ENCODE results near the gene ZBTB42.

Gene ZBTB42

GRCh38 chr14:104784218-104784568 is 16.7 kb upstream of the ZBTB42 start:
- DNase-seq = no peak
- no peak overlapping the region for H3K4me2 ChIP-seq (ENCODE audit: low read length, poor library complexity, severe bottlenecking)
- no peak overlapping the region for H2BK5ac ChIP-seq (ENCODE audit: low read depth, low read length, poor library complexity, severe bottlenecking)
- no peak overlapping the region for H3K23ac ChIP-seq (ENCODE audit: low read length in 2 of 2)
- H3K27ac ChIP-seq (ENCODE audit: low read length, poor library complexity, severe bottlenecking) = no peak overlapping the region
- 95% methylated on average over 7 of the region's 9 CpGs for WGBS
- H3K27me3 ChIP-seq (ENCODE audit: control insufficient read depth in 1 of 2, insufficient read depth in 1 of 2, low read length in 2 of 2) = no peaks in the 10 kb centered on the region
- no peak overlapping the region for H2BK15ac ChIP-seq (ENCODE audit: low read depth, poor library complexity, severe bottlenecking)
- no peak overlapping the region for H3K9ac ChIP-seq (ENCODE audit: low read length)
- no peak overlapping the region for H4K8ac ChIP-seq (ENCODE audit: low read length)
- H3K9me3 ChIP-seq (ENCODE audit: control insufficient read depth, low read length) = no peaks in the 10 kb centered on the region
- no peak overlapping the region for H2AK5ac ChIP-seq (ENCODE audit: low read length, severe bottlenecking)
- H3K14ac ChIP-seq (ENCODE audit: low read length in 2 of 2) = no peak overlapping the region
- peaks cover 60% of the 10 kb centered on the region for H3K79me1 ChIP-seq (replicated peaks; ENCODE audit: low read length, poor library complexity, severe bottlenecking)
- H2AFZ ChIP-seq (ENCODE audit: low read depth, low read length) = no peak overlapping the region
- peaks cover 11 to 100% of the 10 kb centered on the region in 2 experiments for H3K36me3 ChIP-seq (ENCODE audit: control insufficient read depth in 1 of 2, insufficient read depth in 2 of 2, low read depth in 1 of 2, low read length in 2 of 2)
- H2BK120ac ChIP-seq (ENCODE audit: low read depth, low read length) = no peak overlapping the region
- no peak overlapping the region for H3K4me3 ChIP-seq (ENCODE audit: insufficient read depth in 1 of 2, low read depth in 1 of 2, low read length in 2 of 2)
- no peak overlapping the region for H4K91ac ChIP-seq (ENCODE audit: low read length)
- no peak overlapping the region for H2BK12ac ChIP-seq (ENCODE audit: low read length in 2 of 2)
- no peak overlapping the region for H3K18ac ChIP-seq (ENCODE audit: low read depth in 1 of 2, low read length in 2 of 2)
- peaks cover 27% of the 10 kb centered on the region for H3K4me1 ChIP-seq (ENCODE audit: control insufficient read depth, insufficient read depth, low read depth, low read length)
- no peak overlapping the region for H3K4ac ChIP-seq (ENCODE audit: low read depth in 1 of 2, low read length in 2 of 2)

- Histone ChIP-seq H2BK15ac (ENCODE audit: low read depth, poor library complexity, severe bottlenecking) (no peak overlapping the region), H2BK12ac (ENCODE audit: low read length in 2 of 2) (no peak overlapping the region), H2BK120ac (ENCODE audit: low read depth, low read length) (no peak overlapping the region), H4K91ac (ENCODE audit: low read length) (peak overlapping the region; percentile 53), H3K36me3 (ENCODE audit: control insufficient read depth in 1 of 2, insufficient read depth in 2 of 2, low read depth in 1 of 2, low read length in 2 of 2) (peaks cover 15 to 100% of the 10 kb centered on the region in 2 experiments), H3K27me3 (ENCODE audit: control insufficient read depth in 1 of 2, insufficient read depth in 1 of 2, low read length in 2 of 2) (no peaks in the 10 kb centered on the region), H3K27ac (ENCODE audit: low read length, poor library complexity, severe bottlenecking) (no peak overlapping the region), H3K9ac (ENCODE audit: low read length) (no peak overlapping the region), H3K9me3 (ENCODE audit: control insufficient read depth, low read length) (no peaks in the 10 kb centered on the region), H3K14ac (ENCODE audit: low read length in 2 of 2) (no peak overlapping the region), H4K8ac (ENCODE audit: low read length) (no peak overlapping the region), H3K4me2 (ENCODE audit: low read length, poor library complexity, severe bottlenecking) (no peak overlapping the region), H2AFZ (ENCODE audit: low read depth, low read length) (no peak overlapping the region), H3K4me3 (ENCODE audit: insufficient read depth in 1 of 2, low read depth in 1 of 2, low read length in 2 of 2) (no peak overlapping the region), H3K18ac (ENCODE audit: low read depth in 1 of 2, low read length in 2 of 2) (no peak overlapping the region), H3K4ac (ENCODE audit: low read depth in 1 of 2, low read length in 2 of 2) (no peak overlapping the region), H3K79me1 (replicated peaks; ENCODE audit: low read length, poor library complexity, severe bottlenecking) (peaks cover 60% of the 10 kb centered on the region), H3K23ac (ENCODE audit: low read length in 2 of 2) (no peak overlapping the region), H3K4me1 (ENCODE audit: control insufficient read depth, insufficient read depth, low read depth, low read length) (peaks cover 30% of the 10 kb centered on the region), H2AK5ac (ENCODE audit: low read length, severe bottlenecking) (no peak overlapping the region), H2BK5ac (ENCODE audit: low read depth, low read length, poor library complexity, severe bottlenecking) (no peak overlapping the region)
- no peak for DNase-seq
- 89% methylated on average over 34 of the region's 36 CpGs for WGBS
Measured at GRCh38 chr14:104784846-104785707, 15.8 kb upstream of the ZBTB42 start.

DNA sequence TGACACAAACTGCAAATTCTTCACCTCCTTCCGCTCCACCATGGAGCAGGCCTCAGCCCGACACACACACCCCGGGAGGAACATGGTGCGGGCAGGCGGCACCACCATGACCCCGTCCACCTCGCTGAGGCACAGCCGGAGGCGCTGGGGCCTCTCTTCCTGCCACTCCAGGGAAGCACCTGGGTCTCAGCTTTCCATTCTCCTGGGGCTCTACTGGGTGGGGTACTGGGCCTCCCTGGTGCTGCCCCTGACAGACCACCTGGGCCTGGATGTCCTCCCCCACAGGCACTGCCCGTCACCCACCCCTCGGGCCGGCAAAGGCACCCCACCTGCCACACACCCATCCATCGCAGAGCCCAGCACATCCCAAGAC is 15.2 kb upstream of the ZBTB42 start:
- Histone ChIP-seq H2BK15ac (ENCODE audit: low read depth, poor library complexity, severe bottlenecking) (no peak overlapping the region), H3K9ac (ENCODE audit: low read length) (no peak overlapping the region), H3K79me1 (replicated peaks; ENCODE audit: low read length, poor library complexity, severe bottlenecking) (peaks cover 61% of the 10 kb centered on the region), H3K36me3 (ENCODE audit: control insufficient read depth in 1 of 2, insufficient read depth in 2 of 2, low read depth in 1 of 2, low read length in 2 of 2) (peaks cover 20 to 100% of the 10 kb centered on the region in 2 experiments), H2AK5ac (ENCODE audit: low read length, severe bottlenecking) (no peak overlapping the region), H4K8ac (ENCODE audit: low read length) (no peak overlapping the region), H3K27me3 (ENCODE audit: control insufficient read depth in 1 of 2, insufficient read depth in 1 of 2, low read length in 2 of 2) (no peaks in the 10 kb centered on the region), H2BK120ac (ENCODE audit: low read depth, low read length) (no peak overlapping the region), H3K18ac (ENCODE audit: low read depth in 1 of 2, low read length in 2 of 2) (no peak overlapping the region), H4K91ac (ENCODE audit: low read length) (no peak overlapping the region), H3K9me3 (ENCODE audit: control insufficient read depth, low read length) (no peaks in the 10 kb centered on the region), H3K4me3 (ENCODE audit: insufficient read depth in 1 of 2, low read depth in 1 of 2, low read length in 2 of 2) (no peak overlapping the region), H3K27ac (ENCODE audit: low read length, poor library complexity, severe bottlenecking) (no peak overlapping the region), H3K4me1 (ENCODE audit: control insufficient read depth, insufficient read depth, low read depth, low read length) (peaks cover 34% of the 10 kb centered on the region), H3K23ac (ENCODE audit: low read length in 2 of 2) (no peak overlapping the region), H3K4me2 (ENCODE audit: low read length, poor library complexity, severe bottlenecking) (no peak overlapping the region), H2AFZ (ENCODE audit: low read depth, low read length) (no peak overlapping the region), H2BK12ac (ENCODE audit: low read length in 2 of 2) (no peak overlapping the region), H3K14ac (ENCODE audit: low read length in 2 of 2) (no peak overlapping the region), H2BK5ac (ENCODE audit: low read depth, low read length, poor library complexity, severe bottlenecking) (no peak overlapping the region), H3K4ac (ENCODE audit: low read depth in 1 of 2, low read length in 2 of 2) (no peak overlapping the region)
- no peak for DNase-seq
- WGBS = 97% methylated on average over 13 of the region's 13 CpGs

- Histone ChIP-seq H3K23ac (ENCODE audit: low read length in 2 of 2) (no peak overlapping the region), H2AFZ (ENCODE audit: low read depth, low read length) (no peak overlapping the region), H3K36me3 (ENCODE audit: control insufficient read depth in 1 of 2, insufficient read depth in 2 of 2, low read depth in 1 of 2, low read length in 2 of 2) (peaks cover 25 to 100% of the 10 kb centered on the region in 2 experiments), H2BK15ac (ENCODE audit: low read depth, poor library complexity, severe bottlenecking) (no peak overlapping the region), H3K14ac (ENCODE audit: low read length in 2 of 2) (no peak overlapping the region), H3K27ac (ENCODE audit: low read length, poor library complexity, severe bottlenecking) (no peak overlapping the region), H3K18ac (ENCODE audit: low read depth in 1 of 2, low read length in 2 of 2) (no peak overlapping the region), H3K79me1 (replicated peaks; ENCODE audit: low read length, poor library complexity, severe bottlenecking) (peaks cover 61% of the 10 kb centered on the region), H3K4me3 (ENCODE audit: insufficient read depth in 1 of 2, low read depth in 1 of 2, low read length in 2 of 2) (no peak overlapping the region), H2BK5ac (ENCODE audit: low read depth, low read length, poor library complexity, severe bottlenecking) (no peak overlapping the region), H2AK5ac (ENCODE audit: low read length, severe bottlenecking) (no peak overlapping the region), H2BK120ac (ENCODE audit: low read depth, low read length) (no peak overlapping the region), H4K91ac (ENCODE audit: low read length) (no peak overlapping the region), H2BK12ac (ENCODE audit: low read length in 2 of 2) (no peak overlapping the region), H3K27me3 (ENCODE audit: control insufficient read depth in 1 of 2, insufficient read depth in 1 of 2, low read length in 2 of 2) (no peaks in the 10 kb centered on the region), H3K9ac (ENCODE audit: low read length) (no peak overlapping the region), H3K4me2 (ENCODE audit: low read length, poor library complexity, severe bottlenecking) (no peak overlapping the region), H3K4me1 (ENCODE audit: control insufficient read depth, insufficient read depth, low read depth, low read length) (peaks cover 35% of the 10 kb centered on the region), H3K9me3 (ENCODE audit: control insufficient read depth, low read length) (no peaks in the 10 kb centered on the region), H4K8ac (ENCODE audit: low read length) (no peak overlapping the region), H3K4ac (ENCODE audit: low read depth in 1 of 2, low read length in 2 of 2) (no peak overlapping the region)
- no peak for DNase-seq
- 97% methylated on average over 12 of the region's 14 CpGs for WGBS
Measured at GRCh38 chr14:104786091-104786586, 14.8 kb upstream of the ZBTB42 start.
